Activated T-cell treated with anti-CD3 and anti-CD28 coated beads, Interleukin-2, amount 50 U/mL, for 4 hours (primary cell): ENCODE data around the gene VCAN. TPM values are rescaled to one million over a fixed set of nuclear protein-coding genes. Genes with fewer than 3 reads are reported as not detected.

Experiments
- ATAC-seq, 2 donors: fragments of 200-7000 bp; cut with Tn5 transposase; one replicate each; pipeline ENCODE4 v1.10.0; 2021
- DNase-seq: peaks from one replicate; pipeline ENCODE4 v3.0.0-alpha.2; 2020
- H3K27me3 Mint-ChIP-seq: one replicate; pipeline ENCODE4 v1.8.0; 2021; ENCODE audit warnings: low read depth, mixed read lengths
- H3K36me3 Mint-ChIP-seq: one replicate; pipeline ENCODE4 v1.8.0; 2022; ENCODE audit warnings: mixed read lengths; ENCODE audit not compliant: insufficient read depth
- H3K4me1 Mint-ChIP-seq: one replicate; pipeline ENCODE4 v1.8.0; 2021; ENCODE audit warnings: low read depth, mixed read lengths
- H3K4me3 Mint-ChIP-seq: one replicate; pipeline ENCODE4 v1.8.0; 2021; ENCODE audit warnings: mild to moderate bottlenecking, moderate library complexity, mixed read lengths
- H3K9me3 Mint-ChIP-seq: one replicate; pipeline ENCODE4 v1.8.0; 2021; ENCODE audit warnings: mixed read lengths
- total RNA-seq, 3 donors: library from RNA; stranded (reverse); gene quantifications; one replicate each; pipeline ENCODE4 v1.2.1, GENCODE V29; 2021

VCAN gene
- total RNA-seq, 3 donors from 2014 or later, result 0.61 to 0.84 (median 0.74) TPM

DNA sequence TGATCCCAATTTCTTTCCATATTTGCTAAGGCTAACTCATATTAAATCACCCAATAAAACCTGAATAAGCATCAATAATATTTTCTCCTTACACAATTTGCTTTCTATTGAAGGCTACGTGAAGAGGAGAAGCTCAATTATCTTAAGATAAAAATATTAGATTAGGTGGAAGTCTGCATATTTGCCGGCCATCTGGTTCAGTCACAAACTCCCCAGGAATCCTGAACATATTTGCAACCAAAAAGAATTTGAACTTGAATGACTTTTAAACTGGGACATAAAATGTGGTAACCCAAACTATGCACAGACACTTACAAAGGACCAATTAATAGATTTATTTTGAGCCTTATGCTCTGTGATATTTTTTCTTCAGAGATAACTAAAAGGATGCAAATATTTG lies 156.8 kb downstream of the VCAN start:
- no peaks in the 10 kb centered on the region for H3K36me3 Mint-ChIP-seq
- ATAC-seq, result no peak
- peaks cover 3% of the 10 kb centered on the region for H3K27me3 Mint-ChIP-seq
- DNase-seq, result no peak
- no peaks in the 10 kb centered on the region for H3K9me3 Mint-ChIP-seq
- H3K4me1 Mint-ChIP-seq, result no peaks in the 10 kb centered on the region
- H3K4me3 Mint-ChIP-seq, result no peak overlapping the region

Other genes with a start within 250 kb of the VCAN start
- not detected for gene HAPLN1, start 249.1 kb downstream of the VCAN start, total RNA-seq